SK-N-SH (cell line): Measurements from ENCODE around the gene MKS1. TPM values are rescaled to one million over a fixed set of nuclear protein-coding genes. Genes with fewer than 3 reads are reported as not detected.

ENCODE experiments used
- CTCF ChIA-PET: fragments of 300-600, 350-600 bp; formaldehyde crosslinking; extraction: SDS; loops from one replicate; lab custom pipeline; 2021; lab: Yijun Ruan, JAX
- POLR2A ChIA-PET: fragments of 350-600 bp; sonication (Branson Sonifier 250); formaldehyde crosslinking; extraction: SDS; loops from one replicate; lab custom pipeline; 2020; ENCODE audit warnings: antibody characterized with exemption, inconsistent platforms; lab: Yijun Ruan, JAX
- DNase-seq: peaks from one replicate; pipeline ENCODE4 v3.0.0; 2012
- H2AFZ ChIP-seq: fragments of 200-600 bp; sonication (generic); 2 replicates; pipeline ENCODE4 v1.8.1; 2016; ENCODE audit warnings: antibody characterized with exemption, mild to moderate bottlenecking, low read depth
- H3F3A ChIP-seq: fragments of 200-600 bp; sonication (generic); replicated peaks from 2 replicates; pipeline ENCODE3; 2016; ENCODE audit warnings: antibody characterized with exemption, mild to moderate bottlenecking; ENCODE audit not compliant: insufficient read depth
- H3K27ac ChIP-seq, 2 experiments: fragments of 200-500 bp in 1 of 2; fragments of 200-600 bp in 1 of 2; sonication (Bioruptor generic) in 1 of 2; sonication (generic), shearing (Covaris generic) in 1 of 2; 2 replicates each; pipeline versions ENCODE4 v1.5.1 to v1.6.1; 2014 to 2016; ENCODE audit warnings: low read depth in 2 of 2, inconsistent platforms in 1 of 2, low read length in 1 of 2, mild to moderate bottlenecking in 1 of 2, mixed read lengths in 1 of 2
- H3K27me3 ChIP-seq: fragments of 200-600 bp; sonication (generic), shearing (Covaris generic); 2 replicates; pipeline ENCODE4 v1.6.1; 2016; ENCODE audit warnings: mixed run types; ENCODE audit not compliant: insufficient read depth
- H3K36me3 ChIP-seq, 2 experiments: fragments of 200-500 bp in 1 of 2; fragments of 200-600 bp in 1 of 2; sonication (Bioruptor generic) in 1 of 2; sonication (generic) in 1 of 2; replicated peaks in 1 of 2; 2 replicates each; pipeline versions ENCODE3 to v1.5.1; 2014 to 2016; ENCODE audit warnings: low read length in 1 of 2, mild to moderate bottlenecking in 1 of 2; ENCODE audit not compliant: insufficient read depth in 2 of 2, control insufficient read depth in 1 of 2
- H3K4me1 ChIP-seq, 2 experiments: fragments of 200-500 bp in 1 of 2; fragments of 200-600 bp in 1 of 2; sonication (Bioruptor generic) in 1 of 2; sonication (generic), shearing (Covaris generic) in 1 of 2; 2 replicates each; pipeline versions ENCODE4 v1.5.1 to v1.6.1; 2014 to 2016; ENCODE audit warnings: low read depth in 1 of 2, low read length in 1 of 2, mixed run types in 1 of 2; ENCODE audit not compliant: insufficient read depth in 2 of 2, control insufficient read depth in 1 of 2
- H3K4me2 ChIP-seq: fragments of 200-600 bp; sonication (generic), shearing (Covaris generic); 2 replicates; pipeline ENCODE4 v1.6.1; 2017; ENCODE audit warnings: mixed run types
- H3K4me3 ChIP-seq, 2 experiments: fragments of 200-500 bp in 1 of 2; fragments of 200-600 bp in 1 of 2; sonication (Bioruptor generic) in 1 of 2; sonication (generic), shearing (Covaris generic) in 1 of 2; 2 replicates each; pipeline versions ENCODE4 v1.5.1 to v1.8.1; 2014 to 2016; ENCODE audit warnings: low read depth in 2 of 2, inconsistent platforms in 1 of 2, low read length in 1 of 2, mild to moderate bottlenecking in 1 of 2, mixed read lengths in 1 of 2, moderate library complexity in 1 of 2
- H3K79me2 ChIP-seq: fragments of 200-600 bp; sonication (generic); 2 replicates; pipeline ENCODE4 v1.8.1; 2017; ENCODE audit warnings: mild to moderate bottlenecking; ENCODE audit not compliant: insufficient read depth
- H3K9ac ChIP-seq: fragments of 200-600 bp; sonication (generic); 2 replicates; pipeline ENCODE4 v1.6.1; 2017; ENCODE audit warnings: mixed run types
- H3K9me2 ChIP-seq: fragments of 200-600 bp; sonication (generic); 2 replicates; pipeline ENCODE4 v1.6.1; 2017; ENCODE audit warnings: mixed run types
- H3K9me3 ChIP-seq: fragments of 200-600 bp; sonication (generic); 2 replicates; pipeline ENCODE4 v1.6.1; 2017; ENCODE audit warnings: mixed run types, mild to moderate bottlenecking, moderate library complexity
- H4K20me1 ChIP-seq: fragments of 200-600 bp; sonication (generic); 2 replicates; pipeline ENCODE4 v1.6.1; 2017; ENCODE audit warnings: mild to moderate bottlenecking, mixed run types; ENCODE audit not compliant: insufficient read depth
- CTCF ChIP-seq: fragments of 200-600 bp; sonication (generic); IDR thresholded peaks from 2 replicates; pipeline ENCODE4 v1.6.1; 2017; ENCODE audit warnings: antibody characterized with exemption, mild to moderate bottlenecking, moderate library complexity
- ELF1 ChIP-seq: IDR thresholded peaks from 2 replicates; pipeline ENCODE4 v1.4.0; 2012
- MAX ChIP-seq: IDR thresholded peaks from 2 replicates; pipeline ENCODE4 v1.4.0; 2012; ENCODE audit warnings: low read depth
- USF2 ChIP-seq: fragments of 150-350 bp; IDR thresholded peaks from 2 replicates; pipeline ENCODE4 v1.6.1; 2017; ENCODE audit warnings: antibody characterized with exemption, low read length, low read depth, borderline replicate concordance
- YY1 ChIP-seq: IDR thresholded peaks from 2 replicates; pipeline ENCODE4 v1.4.0; 2012; ENCODE audit warnings: low read depth, mild to moderate bottlenecking
- ZBTB33 ChIP-seq: IDR thresholded peaks from 2 replicates; pipeline ENCODE4 v1.4.0; 2012; ENCODE audit warnings: low read depth, borderline replicate concordance
- WGBS: methylation state at CpG from one replicate; pipeline ENCODE4 v1.1.6; 2017; ENCODE audit warnings: low lambda C conversion rate; 5-methylcytosine and 5-hydroxymethylcytosine counted together
- polyA plus RNA-seq, 3 experiments: library from polyadenylated mRNA; depleted of rRNA; stranded (reverse); fragments of >200 nt; gene quantifications; 2 replicates each; pipeline ENCODE4 v1.2.3, GENCODE V29; 2012

MKS1 gene
- polyA plus RNA-seq, 1 of the 3 experiments (the other 2 are of a cell fraction): 28.5 TPM

- ChIA-PET POLR2A (no interaction called here), CTCF (no interaction called here)
These were observed 14.5 kb upstream of the MKS1 start for GRCh38 chr17:58233543-58233942.

More at GRCh38 chr17:58233543-58233942, 14.5 kb upstream of the MKS1 start:
- Histone ChIP-seq H3K4me1 (no peaks in the 10 kb centered on the region), H3K4me3 (no peak overlapping the region), H3F3A (no peaks in the 10 kb centered on the region), H3K79me2 (no peaks in the 10 kb centered on the region), H3K9ac (no peak overlapping the region), H3K9me2 (no peaks in the 10 kb centered on the region), H3K36me3 (no peaks in the 10 kb centered on the region), H3K4me2 (no peak overlapping the region), H4K20me1 (no peaks in the 10 kb centered on the region), H3K9me3 (no peaks in the 10 kb centered on the region), H2AFZ (no peak overlapping the region), H3K27me3 (peaks cover 38% of the 10 kb centered on the region), H3K27ac (no peak overlapping the region)
- no peak for DNase-seq
- 70% methylated on average over 3 of the region's 3 CpGs for WGBS
- no peak for TF ChIP-seq ZBTB33
- TF ChIP-seq YY1: no peak
- TF ChIP-seq CTCF: no peak
- no peak for TF ChIP-seq USF2
- TF ChIP-seq MAX: no peak
- TF ChIP-seq ELF1: no peak
